NB4 (cell line): ENCODE measurements around the gene C16orf86.

Experiments used
- MAX ChIP-seq: IDR thresholded peaks from 2 replicates; pipeline ENCODE4 v1.6.1; 2011; ENCODE audit warnings: low read depth, low read length
- MYC ChIP-seq: IDR thresholded peaks from 2 replicates; pipeline ENCODE4 v1.6.1; 2011; ENCODE audit warnings: low read depth, low read length
- POLR2A ChIP-seq: IDR thresholded peaks from 2 replicates; pipeline ENCODE4 v1.6.1; 2011; ENCODE audit warnings: mild to moderate bottlenecking; ENCODE audit not compliant: insufficient read length; ENCODE audit errors: extremely low read depth
- TF ChIP-seq, protein P1 (sequence below): IDR thresholded peaks from one replicate; pipeline ENCODE4 v1.5.1; 2012; ENCODE audit warnings: low read depth, low read length

DNA sequence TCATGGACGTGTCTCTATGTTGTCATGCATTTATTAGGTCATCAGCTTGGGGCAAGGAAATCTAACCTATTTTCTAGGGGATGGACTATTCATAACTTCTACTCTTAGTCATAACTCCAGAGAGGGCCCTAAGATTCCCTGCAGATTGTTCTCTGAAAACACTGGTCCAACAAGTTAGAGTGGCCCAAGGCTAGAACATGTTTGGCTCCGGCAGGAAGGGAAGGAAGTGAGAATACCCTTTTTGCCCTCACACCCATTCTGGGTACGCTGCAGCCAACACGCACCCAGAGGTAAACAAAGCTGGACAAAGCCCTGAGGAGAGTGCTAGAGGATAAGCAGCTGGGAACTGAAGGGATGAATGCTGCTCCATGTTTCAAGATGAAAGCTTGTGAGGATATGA lies 9.9 kb downstream of the C16orf86 start:
- TF ChIP-seq, protein P1, sequence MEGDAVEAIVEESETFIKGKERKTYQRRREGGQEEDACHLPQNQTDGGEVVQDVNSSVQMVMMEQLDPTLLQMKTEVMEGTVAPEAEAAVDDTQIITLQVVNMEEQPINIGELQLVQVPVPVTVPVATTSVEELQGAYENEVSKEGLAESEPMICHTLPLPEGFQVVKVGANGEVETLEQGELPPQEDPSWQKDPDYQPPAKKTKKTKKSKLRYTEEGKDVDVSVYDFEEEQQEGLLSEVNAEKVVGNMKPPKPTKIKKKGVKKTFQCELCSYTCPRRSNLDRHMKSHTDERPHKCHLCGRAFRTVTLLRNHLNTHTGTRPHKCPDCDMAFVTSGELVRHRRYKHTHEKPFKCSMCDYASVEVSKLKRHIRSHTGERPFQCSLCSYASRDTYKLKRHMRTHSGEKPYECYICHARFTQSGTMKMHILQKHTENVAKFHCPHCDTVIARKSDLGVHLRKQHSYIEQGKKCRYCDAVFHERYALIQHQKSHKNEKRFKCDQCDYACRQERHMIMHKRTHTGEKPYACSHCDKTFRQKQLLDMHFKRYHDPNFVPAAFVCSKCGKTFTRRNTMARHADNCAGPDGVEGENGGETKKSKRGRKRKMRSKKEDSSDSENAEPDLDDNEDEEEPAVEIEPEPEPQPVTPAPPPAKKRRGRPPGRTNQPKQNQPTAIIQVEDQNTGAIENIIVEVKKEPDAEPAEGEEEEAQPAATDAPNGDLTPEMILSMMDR, result no peak
- TF ChIP-seq POLR2A (no peak), MAX (no peak), MYC (no peak)
